GM23338 (cell line): ENCODE data around the gene TOLLIP. TPM values are rescaled to one million over a fixed set of nuclear protein-coding genes. Genes with fewer than 3 reads are reported as not detected.

Experiments used
- ATAC-seq: fragments of 200-7000 bp; cut with Tn5 transposase; 3 replicates; pipeline ENCODE4 v1.9.1; 2020
- DNase-seq: peaks from one replicate; pipeline ENCODE4 v3.0.0-alpha.2; 2015; ENCODE audit warnings: low spot score
- H2AFZ ChIP-seq: fragments of 200-600 bp; sonication (generic); 2 replicates; pipeline ENCODE4 v1.8.0; 2016; ENCODE audit warnings: antibody characterized with exemption, mild to moderate bottlenecking, moderate library complexity
- H3F3A ChIP-seq: fragments of 200-600 bp; sonication (generic); replicated peaks from 2 replicates; pipeline ENCODE4 v1.8.0; 2017; ENCODE audit warnings: antibody characterized with exemption, mixed run types, low read depth
- H3K27ac ChIP-seq: fragments of 200-600 bp; sonication (generic); 2 replicates; pipeline ENCODE4 v1.6.1; 2016; ENCODE audit warnings: low read depth
- H3K27me3 ChIP-seq: fragments of 200-600 bp; sonication (generic); 2 replicates; pipeline ENCODE4 v1.8.0; 2016; ENCODE audit warnings: mild to moderate bottlenecking, mixed run types, moderate library complexity; ENCODE audit not compliant: insufficient read depth
- H3K36me3 ChIP-seq: fragments of 200-600 bp; sonication (generic); 2 replicates; pipeline ENCODE4 v1.8.0; 2016; ENCODE audit warnings: mild to moderate bottlenecking; ENCODE audit not compliant: insufficient read depth
- H3K4me1 ChIP-seq: fragments of 200-600 bp; sonication (generic); 2 replicates; pipeline ENCODE4 v1.8.0; 2016; ENCODE audit warnings: mild to moderate bottlenecking, moderate library complexity; ENCODE audit not compliant: insufficient read depth
- H3K4me2 ChIP-seq: fragments of 200-600 bp; sonication (generic); 2 replicates; pipeline ENCODE4 v1.7.1; 2017; ENCODE audit warnings: mixed run types
- H3K4me3 ChIP-seq: fragments of 200-600 bp; sonication (generic); 2 replicates; pipeline ENCODE4 v1.6.1; 2016; ENCODE audit warnings: mixed run types
- H3K79me2 ChIP-seq: fragments of 200-600 bp; sonication (generic); replicated peaks from 2 replicates; pipeline ENCODE4 v1.8.0; 2017; ENCODE audit warnings: mild to moderate bottlenecking; ENCODE audit not compliant: insufficient read depth
- H3K9me2 ChIP-seq: fragments of 200-600 bp; sonication (generic); 2 replicates; pipeline ENCODE4 v1.8.0; 2017; ENCODE audit not compliant: insufficient read depth
- H4K20me1 ChIP-seq: fragments of 200-600 bp; sonication (generic); replicated peaks from 2 replicates; pipeline ENCODE4 v1.8.0; 2017; ENCODE audit warnings: mild to moderate bottlenecking; ENCODE audit not compliant: insufficient read depth
- H3K27ac Mint-ChIP-seq: 2 replicates; pipeline ENCODE4 v1.8.0; 2020; ENCODE audit warnings: inconsistent platforms, mild to moderate bottlenecking, moderate library complexity, mixed read lengths
- H3K27me3 Mint-ChIP-seq: 3 replicates; pipeline ENCODE4 v1.8.0; 2022; ENCODE audit warnings: low read depth, mild to moderate bottlenecking, moderate library complexity, mixed read lengths, inconsistent platforms; ENCODE audit not compliant: insufficient read depth, poor library complexity
- H3K36me3 Mint-ChIP-seq: 3 replicates; pipeline ENCODE4 v1.8.0; 2021; ENCODE audit warnings: low read depth, mild to moderate bottlenecking, inconsistent platforms, moderate library complexity, mixed read lengths
- H3K4me1 Mint-ChIP-seq: 3 replicates; pipeline ENCODE4 v1.8.0; 2020; ENCODE audit warnings: mild to moderate bottlenecking, inconsistent platforms, mixed read lengths
- H3K4me3 Mint-ChIP-seq: 3 replicates; pipeline ENCODE4 v1.8.0; 2021; ENCODE audit warnings: moderate library complexity, mild to moderate bottlenecking, inconsistent platforms, mixed read lengths
- H3K9me3 Mint-ChIP-seq: 3 replicates; pipeline ENCODE4 v1.8.0; 2020; ENCODE audit warnings: moderate library complexity, mild to moderate bottlenecking, inconsistent platforms, mixed read lengths
- CTCF ChIP-seq, 2 experiments: fragments of 200-600 bp in 1 of 2; sonication (generic) in 1 of 2; conservative IDR thresholded peaks; 2 replicates each; pipeline versions ENCODE4 v1.5.1 to v1.6.1; 2016 to 2017; ENCODE audit warnings: antibody characterized with exemption in 2 of 2, low read depth in 2 of 2, mild to moderate bottlenecking in 2 of 2, moderate library complexity in 1 of 2
- JUNB ChIP-seq: IDR thresholded peaks from one replicate; pipeline ENCODE4 v1.6.1; 2016; ENCODE audit warnings: antibody characterized with exemption; ENCODE audit not compliant: unreplicated experiment
- NANOG ChIP-seq: IDR thresholded peaks from 2 replicates; pipeline ENCODE4 v1.6.1; 2016; ENCODE audit warnings: antibody characterized with exemption, borderline replicate concordance
- POLR2AphosphoS5 ChIP-seq: IDR thresholded peaks from 2 replicates; pipeline ENCODE4 v1.6.1; 2016; ENCODE audit warnings: antibody characterized with exemption, low read depth
- ZNF114 ChIP-seq: fragments of 250-450 bp; sonication (Bioruptor Pico); IDR thresholded peaks from 2 replicates; pipeline ENCODE4 v1.5.0; 2020; ENCODE audit warnings: mild to moderate bottlenecking, moderate library complexity
- ZNF331 ChIP-seq: fragments of 250-450 bp; sonication (Bioruptor Pico); IDR thresholded peaks from 2 replicates; pipeline ENCODE4 v1.5.0; 2020; ENCODE audit warnings: low read depth, mild to moderate bottlenecking, moderate library complexity
- ZNF462 ChIP-seq: fragments of 250-450 bp; sonication (Bioruptor Pico); IDR thresholded peaks from 2 replicates; pipeline ENCODE4 v1.5.0; 2020; ENCODE audit warnings: mild to moderate bottlenecking, moderate library complexity
- polyA plus RNA-seq: library from polyadenylated mRNA; unstranded; fragments of >200 nt; fragmentation: Nextera tagmentation; extraction: Ambion mirVana; gene quantifications from 2 replicates; pipeline ENCODE4 v1.2.1, GENCODE V29; 2016
- total RNA-seq: library from RNA; depleted of rRNA; stranded (reverse); fragments of >200 nt; shearing (Covaris generic); gene quantifications from 2 replicates; pipeline ENCODE4 v1.2.3, GENCODE V29; 2014
- TF ChIP-seq, protein P1 (sequence below): IDR thresholded peaks from 2 replicates; pipeline ENCODE4 v1.6.1; 2016; ENCODE audit warnings: antibody characterized with exemption

Gene TOLLIP
- total and polyA plus RNA-seq, 2 experiments from 2014 or later = 13.5 to 18.0 TPM

- Histone ChIP-seq H3K9me2 (no peaks in the 10 kb centered on the region), H3K79me2 (peaks cover 58% of the 10 kb centered on the region), H3F3A (no peaks in the 10 kb centered on the region), H3K27me3 (no peaks in the 10 kb centered on the region), H3K4me2 (no peak overlapping the region), H3K27ac (no peak overlapping the region), H3K4me1 (peaks cover 10% of the 10 kb centered on the region; the same call in 1 of the 2 replicates), H3K36me3 (no peaks in the 10 kb centered on the region), H3K4me3 (no peak overlapping the region), H2AFZ (no peak overlapping the region), H4K20me1 (peaks cover 5% of the 10 kb centered on the region; the same call in 1 of the 2 replicates)
- no peak overlapping the region for H3K4me3 Mint-ChIP-seq
- peaks cover 24% of the 10 kb centered on the region for H3K4me1 Mint-ChIP-seq
- DNase-seq = no peak
- peaks cover 3% of the 10 kb centered on the region; the same call in 1 of the 3 replicates for H3K9me3 Mint-ChIP-seq
- TF ChIP-seq ZNF462 (CRISPR knock-in tag) = no peak
- no peak for TF ChIP-seq NANOG
- no peak for TF ChIP-seq ZNF331 (CRISPR knock-in tag)
- TF ChIP-seq JUNB = no peak
- TF ChIP-seq POLR2AphosphoS5 = no peak
- TF ChIP-seq, protein P1, sequence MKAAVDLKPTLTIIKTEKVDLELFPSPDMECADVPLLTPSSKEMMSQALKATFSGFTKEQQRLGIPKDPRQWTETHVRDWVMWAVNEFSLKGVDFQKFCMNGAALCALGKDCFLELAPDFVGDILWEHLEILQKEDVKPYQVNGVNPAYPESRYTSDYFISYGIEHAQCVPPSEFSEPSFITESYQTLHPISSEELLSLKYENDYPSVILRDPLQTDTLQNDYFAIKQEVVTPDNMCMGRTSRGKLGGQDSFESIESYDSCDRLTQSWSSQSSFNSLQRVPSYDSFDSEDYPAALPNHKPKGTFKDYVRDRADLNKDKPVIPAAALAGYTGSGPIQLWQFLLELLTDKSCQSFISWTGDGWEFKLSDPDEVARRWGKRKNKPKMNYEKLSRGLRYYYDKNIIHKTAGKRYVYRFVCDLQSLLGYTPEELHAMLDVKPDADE = no peak
- no peak for TF ChIP-seq ZNF114 (CRISPR knock-in tag)
- no peak; a peak in 1 of 4 replicates for TF ChIP-seq CTCF (conservative IDR thresholded peaks at IDR 0.05; ENCODE audit: low read depth in 2 of 2)
- peaks cover 8% of the 10 kb centered on the region for H3K36me3 Mint-ChIP-seq
- no peak for ATAC-seq
- H3K27ac Mint-ChIP-seq = no peak overlapping the region
- peaks cover 18% of the 10 kb centered on the region for H3K27me3 Mint-ChIP-seq
Measured at GRCh38 chr11:1306186-1307162, 3.0 kb downstream of the TOLLIP start.
